ENCODE results near the gene SH3BP5L.

- no peak for TF ChIP-seq CTCF (IDR thresholded peaks at IDR 0.05; ENCODE audit: borderline replicate concordance, extremely low read depth, low read length, poor library complexity, severe bottlenecking)
- TF ChIP-seq EZH2 (IDR thresholded peaks at IDR 0.05; ENCODE audit: borderline replicate concordance, low read depth, low read length, severe bottlenecking): no peak
Measured at GRCh38 chr1:248793592-248793991, 32.1 kb downstream of the SH3BP5L start.

Measured in DND-41 (cell line).